Measurements from ENCODE around the gene SLC8B1.

GRCh38 chr12:113274848-113275247 lies 60.1 kb downstream of the SLC8B1 start:
- TF ChIP-seq CTCF (IDR thresholded peaks at IDR 0.05; ENCODE audit: low read depth, low read length, missing input control): no peak
- no peak for TF ChIP-seq MAX (IDR thresholded peaks at IDR 0.05)
- no peak for TF ChIP-seq RAD21 (IDR thresholded peaks at IDR 0.05)
- no peak for TF ChIP-seq REST (IDR thresholded peaks at IDR 0.05)
- no peak for TF ChIP-seq TAF1 (conservative IDR thresholded peaks at IDR 0.05)
- TF ChIP-seq SP1 (IDR thresholded peaks at IDR 0.05): no peak
- no peak for TF ChIP-seq ATF3 (IDR thresholded peaks at IDR 0.05)
- no peak for TF ChIP-seq HNF4A (conservative IDR thresholded peaks at IDR 0.05)
